Measurements from ENCODE around the gene GALM. TPM values are rescaled to one million over a fixed set of nuclear protein-coding genes. Genes with fewer than 3 reads are reported as not detected.
A peak's percentile ranks its signal among the peaks of the same experiment; 100 is the strongest.
"Not testable (repeated sequence)": the region's sequence is repeated elsewhere in the genome, so short reads cannot be mapped to it uniquely, and the experiment has no call there.

Gene GALM
- total RNA-seq, 3 donors from 2014 or later: 35.2 to 77.9 (median 58.8) TPM

- Mint-ChIP-seq H3K4me1 (ENCODE audit: low read depth) (peaks cover 43% of the 10 kb centered on the region), H3K27me3 (ENCODE audit: low read depth) (no peaks in the 10 kb centered on the region), H3K4me3 (peak overlapping the region; percentile 92), H3K9me3 (no peaks in the 10 kb centered on the region), H3K36me3 (ENCODE audit: insufficient read depth) (peaks cover 39% of the 10 kb centered on the region)
- ATAC-seq (peak; percentile 13 to 15), DNase-seq (no peak)
These were observed 85.9 kb downstream of the GALM start for GRCh38 chr2:38751596-38752410.

GRCh38 chr2:38754049-38754448 is 88.1 kb downstream of the GALM start:
- Mint-ChIP-seq H3K9me3 (no peaks in the 10 kb centered on the region), H3K4me1 (ENCODE audit: low read depth) (peaks cover 21% of the 10 kb centered on the region), H3K27me3 (ENCODE audit: low read depth) (no peaks in the 10 kb centered on the region), H3K36me3 (ENCODE audit: insufficient read depth) (peaks cover 17% of the 10 kb centered on the region), H3K4me3 (peak overlapping the region; percentile 65)
- DNase-seq (no peak), ATAC-seq (no peak)

GRCh38 chr2:38754506-38754905 is 88.6 kb downstream of the GALM start:
- ATAC-seq (no peak), DNase-seq (no peak)
- H3K9me3 Mint-ChIP-seq: no peaks in the 10 kb centered on the region
- peaks cover 13% of the 10 kb centered on the region for H3K36me3 Mint-ChIP-seq (ENCODE audit: insufficient read depth)
- peaks cover 20% of the 10 kb centered on the region for H3K4me1 Mint-ChIP-seq (ENCODE audit: low read depth)
- H3K27me3 Mint-ChIP-seq (ENCODE audit: low read depth): no peaks in the 10 kb centered on the region
- peak overlapping the region; percentile 69 for H3K4me3 Mint-ChIP-seq

GRCh38 chr2:38755891-38756290 is 90.0 kb downstream of the GALM start:
- not testable (repeated sequence) for H3K27me3 Mint-ChIP-seq (ENCODE audit: low read depth); H3K4me3 Mint-ChIP-seq; ATAC-seq; DNase-seq; H3K9me3 Mint-ChIP-seq; H3K36me3 Mint-ChIP-seq (ENCODE audit: insufficient read depth)
- H3K4me1 Mint-ChIP-seq (ENCODE audit: low read depth): peaks cover 17% of the 10 kb centered on the region

- DNase-seq (no peak), ATAC-seq (no peak)
- Mint-ChIP-seq H3K9me3 (no peaks in the 10 kb centered on the region), H3K4me3 (no peak overlapping the region), H3K27me3 (ENCODE audit: low read depth) (peaks cover 2% of the 10 kb centered on the region), H3K4me1 (ENCODE audit: low read depth) (no peaks in the 10 kb centered on the region), H3K36me3 (ENCODE audit: insufficient read depth) (no peaks in the 10 kb centered on the region)
These were observed 97.3 kb downstream of the GALM start for GRCh38 chr2:38763228-38763627.

GRCh38 chr2:38763728-38764127 is 97.8 kb downstream of the GALM start:
- no peaks in the 10 kb centered on the region for H3K9me3 Mint-ChIP-seq
- no peaks in the 10 kb centered on the region for H3K36me3 Mint-ChIP-seq (ENCODE audit: insufficient read depth)
- peaks cover 2% of the 10 kb centered on the region for H3K27me3 Mint-ChIP-seq (ENCODE audit: low read depth)
- no peaks in the 10 kb centered on the region for H3K4me1 Mint-ChIP-seq (ENCODE audit: low read depth)
- no peak overlapping the region for H3K4me3 Mint-ChIP-seq
- ATAC-seq (no peak), DNase-seq (no peak)

- no peak for DNase-seq
- H3K4me1 Mint-ChIP-seq (ENCODE audit: low read depth): no peaks in the 10 kb centered on the region
- peaks cover 2% of the 10 kb centered on the region for H3K27me3 Mint-ChIP-seq (ENCODE audit: low read depth)
- H3K9me3 Mint-ChIP-seq: no peaks in the 10 kb centered on the region
- no peaks in the 10 kb centered on the region for H3K36me3 Mint-ChIP-seq (ENCODE audit: insufficient read depth)
- ATAC-seq: no peak
- no peak overlapping the region for H3K4me3 Mint-ChIP-seq
These were observed 99.2 kb downstream of the GALM start for GRCh38 chr2:38765149-38765548.

- Mint-ChIP-seq H3K36me3 (ENCODE audit: insufficient read depth) (no peaks in the 10 kb centered on the region), H3K27me3 (ENCODE audit: low read depth) (peaks cover 2% of the 10 kb centered on the region), H3K4me3 (no peak overlapping the region), H3K4me1 (ENCODE audit: low read depth) (no peaks in the 10 kb centered on the region), H3K9me3 (no peaks in the 10 kb centered on the region)
- ATAC-seq (no peak), DNase-seq (no peak)
These were observed 99.6 kb downstream of the GALM start for GRCh38 chr2:38765551-38765950.

GRCh38 chr2:38771632-38772031 is 105.7 kb downstream of the GALM start:
- no peak overlapping the region for H3K4me3 Mint-ChIP-seq
- DNase-seq (no peak), ATAC-seq (no peak)
- H3K4me1 Mint-ChIP-seq (ENCODE audit: low read depth): no peaks in the 10 kb centered on the region
- H3K36me3 Mint-ChIP-seq (ENCODE audit: insufficient read depth): no peaks in the 10 kb centered on the region
- no peaks in the 10 kb centered on the region for H3K9me3 Mint-ChIP-seq
- H3K27me3 Mint-ChIP-seq (ENCODE audit: low read depth): peaks cover 16% of the 10 kb centered on the region

- peaks cover 4% of the 10 kb centered on the region for H3K36me3 Mint-ChIP-seq (ENCODE audit: insufficient read depth)
- H3K4me1 Mint-ChIP-seq (ENCODE audit: low read depth): peaks cover 13% of the 10 kb centered on the region
- H3K27me3 Mint-ChIP-seq (ENCODE audit: low read depth): peaks cover 16% of the 10 kb centered on the region
- ATAC-seq (no peak), DNase-seq (no peak)
- H3K9me3 Mint-ChIP-seq: no peaks in the 10 kb centered on the region
- no peak overlapping the region for H3K4me3 Mint-ChIP-seq
These were observed 109.4 kb downstream of the GALM start for GRCh38 chr2:38775097-38775920.

- Mint-ChIP-seq H3K9me3 (no peaks in the 10 kb centered on the region), H3K4me3 (peak overlapping the region; percentile 47)
These were observed 110.0 kb downstream of the GALM start for GRCh38 chr2:38775921-38776225.

GRCh38 chr2:38776531-38776930 is 110.6 kb downstream of the GALM start:
- H3K4me3 Mint-ChIP-seq: peak overlapping the region; percentile 47
- H3K27me3 Mint-ChIP-seq (ENCODE audit: low read depth): peaks cover 16% of the 10 kb centered on the region
- H3K9me3 Mint-ChIP-seq: no peaks in the 10 kb centered on the region
- H3K36me3 Mint-ChIP-seq (ENCODE audit: insufficient read depth): peaks cover 8% of the 10 kb centered on the region
- DNase-seq (no peak), ATAC-seq (no peak)
- H3K4me1 Mint-ChIP-seq (ENCODE audit: low read depth): peaks cover 15% of the 10 kb centered on the region

More at GRCh38 chr2:38775921-38776225, 110.0 kb downstream of the GALM start:
- ATAC-seq (no peak), DNase-seq (no peak)
- Mint-ChIP-seq H3K27me3 (ENCODE audit: low read depth) (peaks cover 16% of the 10 kb centered on the region), H3K36me3 (ENCODE audit: insufficient read depth) (peaks cover 4% of the 10 kb centered on the region), H3K4me1 (ENCODE audit: low read depth) (peaks cover 13% of the 10 kb centered on the region)

- Mint-ChIP-seq H3K4me1 (ENCODE audit: low read depth) (peaks cover 17% of the 10 kb centered on the region), H3K4me3 (peak overlapping the region; percentile 93), H3K36me3 (ENCODE audit: insufficient read depth) (peaks cover 16% of the 10 kb centered on the region), H3K9me3 (no peaks in the 10 kb centered on the region), H3K27me3 (ENCODE audit: low read depth) (peaks cover 16% of the 10 kb centered on the region)
- no peak for ATAC-seq
- no peak for DNase-seq
These were observed 112.8 kb downstream of the GALM start for GRCh38 chr2:38778687-38779082.

- Mint-ChIP-seq H3K36me3 (ENCODE audit: insufficient read depth) (peaks cover 12% of the 10 kb centered on the region), H3K4me1 (ENCODE audit: low read depth) (peaks cover 9% of the 10 kb centered on the region), H3K9me3 (no peaks in the 10 kb centered on the region), H3K4me3 (no peak overlapping the region), H3K27me3 (ENCODE audit: low read depth) (no peaks in the 10 kb centered on the region)
- no peak for DNase-seq
- ATAC-seq: no peak
These were observed 117.7 kb downstream of the GALM start for GRCh38 chr2:38783586-38783985.
